Ectodermal cell (in vitro differentiated cells): ENCODE data around the gene UNKL. TPM values are rescaled to one million over a fixed set of nuclear protein-coding genes. Genes with fewer than 3 reads are reported as not detected.

Experiments used
- H3K27ac ChIP-seq: 2 replicates; pipeline ENCODE4 v1.7.0; 2013; ENCODE audit warnings: mild to moderate bottlenecking, low read depth, low read length; ENCODE audit not compliant: insufficient read depth, poor library complexity, severe bottlenecking
- H3K27me3 ChIP-seq: 2 replicates; pipeline ENCODE4 v1.7.0; 2013; ENCODE audit warnings: mild to moderate bottlenecking, low read length; ENCODE audit not compliant: insufficient read depth, control insufficient read depth, poor library complexity, severe bottlenecking
- H3K36me3 ChIP-seq: one replicate; pipeline ENCODE4 v1.7.0; 2013; ENCODE audit warnings: low read length; ENCODE audit not compliant: control insufficient read depth, insufficient read depth
- H3K4me1 ChIP-seq: one replicate; pipeline ENCODE4 v1.7.0; 2013; ENCODE audit warnings: low read length; ENCODE audit not compliant: control insufficient read depth, insufficient read depth
- H3K4me3 ChIP-seq: 2 replicates; pipeline ENCODE4 v1.7.0; 2013; ENCODE audit warnings: low read depth, low read length, control low read depth; ENCODE audit not compliant: insufficient read depth
- H3K9me3 ChIP-seq: 2 replicates; pipeline ENCODE4 v1.7.0; 2013; ENCODE audit warnings: mild to moderate bottlenecking, low read length, moderate library complexity; ENCODE audit not compliant: control insufficient read depth
- WGBS, 2 experiments: methylation state at CpG; one replicate each; pipeline ENCODE4 v1.1.7; 2013; ENCODE audit warnings: missing lambda C conversion rate in 2 of 2; 5-methylcytosine and 5-hydroxymethylcytosine counted together
- polyA plus RNA-seq, 4 experiments: library from polyadenylated mRNA; stranded (reverse); fragments of 50-300 nt; gene quantifications; one replicate each; pipeline ENCODE4 v1.2.3, GENCODE V29; 2013

UNKL gene, protein sequence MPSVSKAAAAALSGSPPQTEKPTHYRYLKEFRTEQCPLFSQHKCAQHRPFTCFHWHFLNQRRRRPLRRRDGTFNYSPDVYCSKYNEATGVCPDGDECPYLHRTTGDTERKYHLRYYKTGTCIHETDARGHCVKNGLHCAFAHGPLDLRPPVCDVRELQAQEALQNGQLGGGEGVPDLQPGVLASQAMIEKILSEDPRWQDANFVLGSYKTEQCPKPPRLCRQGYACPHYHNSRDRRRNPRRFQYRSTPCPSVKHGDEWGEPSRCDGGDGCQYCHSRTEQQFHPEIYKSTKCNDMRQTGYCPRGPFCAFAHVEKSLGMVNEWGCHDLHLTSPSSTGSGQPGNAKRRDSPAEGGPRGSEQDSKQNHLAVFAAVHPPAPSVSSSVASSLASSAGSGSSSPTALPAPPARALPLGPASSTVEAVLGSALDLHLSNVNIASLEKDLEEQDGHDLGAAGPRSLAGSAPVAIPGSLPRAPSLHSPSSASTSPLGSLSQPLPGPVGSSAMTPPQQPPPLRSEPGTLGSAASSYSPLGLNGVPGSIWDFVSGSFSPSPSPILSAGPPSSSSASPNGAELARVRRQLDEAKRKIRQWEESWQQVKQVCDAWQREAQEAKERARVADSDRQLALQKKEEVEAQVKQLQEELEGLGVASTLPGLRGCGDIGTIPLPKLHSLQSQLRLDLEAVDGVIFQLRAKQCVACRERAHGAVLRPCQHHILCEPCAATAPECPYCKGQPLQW
- polyA plus RNA-seq (2013, experiment 1 of 4): 22.6 TPM
- polyA plus RNA-seq (2013, experiment 2 of 4): 24.0 TPM
- 18.7 TPM for polyA plus RNA-seq (2013, experiment 3 of 4)
- polyA plus RNA-seq (2013, experiment 4 of 4): 17.2 TPM

DNA sequence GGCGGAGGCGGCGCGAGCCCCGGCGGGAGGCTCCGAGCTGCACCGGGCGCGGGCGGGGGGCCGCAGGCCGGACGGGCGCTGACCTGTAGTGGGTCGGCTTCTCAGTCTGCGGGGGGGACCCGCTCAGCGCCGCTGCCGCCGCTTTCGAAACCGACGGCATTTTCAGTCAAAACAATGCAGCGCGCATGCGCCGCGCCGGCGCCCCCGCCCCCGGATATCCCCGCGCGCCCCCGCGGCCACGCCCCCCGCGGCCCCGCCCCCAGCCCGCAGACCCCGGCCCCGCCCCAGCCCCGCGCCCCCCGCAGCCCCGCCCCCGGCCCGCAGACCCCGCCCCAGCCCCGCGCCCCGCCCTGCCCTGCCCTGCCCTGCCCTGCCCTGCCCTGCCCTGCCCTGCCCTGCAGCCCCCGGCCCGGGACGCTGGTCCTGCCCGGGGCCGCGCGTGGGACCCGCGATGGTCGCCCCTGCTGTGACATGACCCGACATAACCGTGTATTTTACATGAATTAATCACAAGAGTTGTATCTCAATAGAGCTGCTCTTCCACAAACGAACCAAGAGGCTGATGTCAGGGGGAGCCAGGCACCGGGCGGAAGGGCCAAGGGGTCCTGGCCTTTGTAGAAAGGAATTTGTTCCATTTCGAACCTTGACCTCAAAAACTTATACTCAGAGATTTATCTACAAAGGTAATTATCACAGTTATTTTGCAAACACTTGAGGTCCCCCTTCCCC, at the start of gene UNKL:
TSS of gene UNKL (minus strand) at position 173 of the 729 bp plus-strand sequence. CDS start at position 160, 13 bp downstream.
- WGBS, 2 experiments: 3 to 4% methylated on average over 72 of the region's 72 CpGs
- H3K4me3 ChIP-seq: peak within 1 kb of the TSS; percentile 73
- H3K27me3 ChIP-seq: no peaks in the 10 kb centered on the region
- no peaks in the 10 kb centered on the region for H3K4me1 ChIP-seq
- H3K36me3 ChIP-seq: no peaks in the 10 kb centered on the region
- no peaks in the 10 kb centered on the region for H3K9me3 ChIP-seq
- H3K27ac ChIP-seq: no peak within 1 kb of the TSS

DNA sequence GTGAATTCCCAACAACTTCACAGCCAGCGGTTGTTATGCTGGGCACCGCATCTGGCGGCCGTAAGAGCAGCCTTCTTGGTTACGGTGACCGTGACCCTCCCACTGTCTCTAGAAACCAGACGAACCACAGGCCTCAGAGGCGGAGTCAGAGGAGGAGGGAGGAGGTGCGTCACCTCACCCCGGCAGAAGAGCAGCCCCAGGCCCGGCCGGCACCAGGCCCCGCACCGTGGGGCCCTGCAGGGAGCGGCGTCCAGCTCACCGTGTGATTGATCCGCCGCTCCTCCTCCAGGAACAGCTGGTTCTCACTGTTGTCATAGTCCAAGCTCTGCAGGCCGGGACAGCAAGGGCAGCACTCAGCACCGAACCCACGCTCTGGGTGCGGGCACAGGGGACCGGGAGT, 46.6 kb upstream of the UNKL start:
- Histone ChIP-seq H3K4me1 (no peaks in the 10 kb centered on the region), H3K27me3 (no peaks in the 10 kb centered on the region), H3K27ac (no peak overlapping the region), H3K4me3 (no peak overlapping the region), H3K36me3 (no peaks in the 10 kb centered on the region), H3K9me3 (no peaks in the 10 kb centered on the region)
- 91 to 92% methylated on average over 24 of the region's 24 CpGs for WGBS, 2 experiments

DNA sequence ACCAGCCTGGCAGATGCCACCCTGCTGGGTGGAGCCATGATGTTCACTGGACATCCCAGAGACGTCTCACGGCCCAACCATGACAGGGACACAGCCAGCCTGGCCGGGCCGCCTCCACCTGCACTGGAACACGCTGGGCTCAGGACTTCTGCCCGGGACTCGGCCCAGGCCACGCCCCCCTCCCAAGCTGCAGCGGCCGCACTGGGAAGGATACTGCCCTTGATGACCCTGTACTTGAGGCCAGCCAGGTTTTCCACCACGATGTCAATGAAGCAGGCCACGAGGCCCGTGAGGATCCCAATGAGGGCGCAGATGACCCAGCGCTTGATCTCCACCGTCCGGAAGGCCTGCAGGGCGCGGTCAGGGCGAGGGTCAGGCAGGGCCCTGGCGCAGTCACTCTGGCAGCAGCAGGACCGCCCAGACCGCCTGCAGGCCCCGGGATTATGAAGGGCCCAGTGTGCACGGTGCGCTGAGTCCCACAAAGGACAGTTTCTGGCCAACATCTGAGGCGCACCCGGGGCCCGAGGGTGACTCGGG, 46.2 kb upstream of the UNKL start:
- Histone ChIP-seq H3K4me3 (no peak overlapping the region), H3K9me3 (no peaks in the 10 kb centered on the region), H3K27ac (no peak overlapping the region), H3K4me1 (no peaks in the 10 kb centered on the region), H3K27me3 (no peaks in the 10 kb centered on the region), H3K36me3 (peaks cover under 1% of the 10 kb centered on the region)
- WGBS, 2 experiments: 94% methylated on average over 30 of the region's 30 CpGs

DNA sequence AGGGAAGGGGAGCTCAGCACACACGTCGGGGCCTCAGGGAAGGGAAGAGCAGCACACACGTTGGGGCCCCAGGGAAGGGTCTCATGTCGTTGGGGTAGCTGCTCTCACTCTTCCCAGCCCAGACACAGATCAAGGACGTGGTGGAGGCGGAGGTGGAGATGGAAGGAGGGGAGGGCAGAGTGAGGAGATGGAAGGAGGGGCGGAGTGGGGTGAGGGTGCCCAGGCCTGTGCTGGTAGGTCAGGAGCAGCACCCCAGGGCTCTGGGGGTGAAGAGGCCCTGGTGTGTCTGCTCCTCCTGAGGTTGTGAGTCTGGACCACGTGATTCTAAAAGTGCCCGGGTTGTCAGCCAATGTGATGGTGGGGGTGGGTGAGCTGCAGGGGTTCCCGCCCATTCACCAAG, 45.5 kb upstream of the UNKL start:
- Histone ChIP-seq H3K9me3 (no peaks in the 10 kb centered on the region), H3K27me3 (no peaks in the 10 kb centered on the region), H3K36me3 (peaks cover 4% of the 10 kb centered on the region), H3K4me3 (no peak overlapping the region), H3K27ac (no peak overlapping the region), H3K4me1 (no peaks in the 10 kb centered on the region)
- WGBS, 2 experiments: 93 to 96% methylated on average over 10 of the region's 10 CpGs

DNA sequence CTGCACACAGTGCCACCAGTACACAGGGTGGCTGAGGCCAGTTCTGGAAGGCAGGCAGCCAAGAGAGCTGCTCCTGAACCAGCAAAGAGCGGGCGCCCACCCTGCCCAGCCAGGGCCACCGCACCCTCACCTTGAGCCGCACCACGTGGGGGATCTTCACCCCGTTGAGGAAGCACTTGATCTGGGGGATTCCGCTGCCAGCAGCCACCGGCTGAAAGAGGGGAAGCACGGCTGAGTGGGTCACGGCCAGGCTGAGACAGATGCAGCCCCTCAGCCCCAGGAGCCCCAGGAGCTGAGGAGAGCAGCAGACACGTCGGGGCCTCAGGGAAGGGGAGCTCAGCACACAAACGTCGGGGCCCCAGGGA, 44.5 kb upstream of the UNKL start:
- peaks cover 7% of the 10 kb centered on the region for H3K36me3 ChIP-seq
- H3K27me3 ChIP-seq: no peaks in the 10 kb centered on the region
- WGBS, 2 experiments: 91% methylated on average over 14 of the region's 14 CpGs

DNA sequence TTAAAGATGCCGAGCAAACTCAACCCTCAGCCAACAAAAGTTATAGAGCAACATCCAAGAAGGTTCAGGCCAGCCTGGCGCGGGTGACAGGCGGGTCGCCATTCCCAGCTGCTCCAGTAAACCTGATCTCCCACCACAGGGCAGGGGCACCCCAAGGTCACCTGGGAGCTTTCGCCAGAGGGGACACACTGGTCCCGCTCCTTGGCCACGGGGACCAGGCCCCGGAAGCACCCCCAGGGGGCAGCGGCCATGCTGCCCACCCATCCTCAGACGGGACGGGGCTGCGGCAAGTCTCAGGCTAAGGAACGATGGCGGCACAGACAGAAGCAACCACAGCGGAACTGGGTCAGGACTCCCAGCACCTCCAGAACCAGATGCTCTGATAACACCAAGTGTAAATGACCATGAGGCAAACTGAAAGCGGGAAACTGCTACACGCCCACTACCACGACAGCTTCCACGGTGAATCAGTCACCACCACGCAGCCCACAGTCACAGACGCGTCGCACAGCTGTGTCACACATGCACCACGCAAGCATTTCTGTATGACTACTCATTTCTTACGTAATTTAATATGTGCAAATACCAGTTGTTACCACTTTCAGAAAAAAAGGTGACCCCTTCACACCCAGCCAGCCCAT, 44.0 kb upstream of the UNKL start:
- H3K4me1 ChIP-seq: no peaks in the 10 kb centered on the region
- H3K36me3 ChIP-seq: peaks cover 7% of the 10 kb centered on the region
- no peak overlapping the region for H3K27ac ChIP-seq
- H3K9me3 ChIP-seq: no peaks in the 10 kb centered on the region
- WGBS, 2 experiments: 94 to 96% methylated on average over 26 of the region's 26 CpGs
- no peak overlapping the region for H3K4me3 ChIP-seq
- no peaks in the 10 kb centered on the region for H3K27me3 ChIP-seq

More for the DNA sequence above, 44.5 kb upstream of the UNKL start:
- H3K4me1 ChIP-seq: no peaks in the 10 kb centered on the region
- no peak overlapping the region for H3K4me3 ChIP-seq
- no peaks in the 10 kb centered on the region for H3K9me3 ChIP-seq
- no peak overlapping the region for H3K27ac ChIP-seq

DNA sequence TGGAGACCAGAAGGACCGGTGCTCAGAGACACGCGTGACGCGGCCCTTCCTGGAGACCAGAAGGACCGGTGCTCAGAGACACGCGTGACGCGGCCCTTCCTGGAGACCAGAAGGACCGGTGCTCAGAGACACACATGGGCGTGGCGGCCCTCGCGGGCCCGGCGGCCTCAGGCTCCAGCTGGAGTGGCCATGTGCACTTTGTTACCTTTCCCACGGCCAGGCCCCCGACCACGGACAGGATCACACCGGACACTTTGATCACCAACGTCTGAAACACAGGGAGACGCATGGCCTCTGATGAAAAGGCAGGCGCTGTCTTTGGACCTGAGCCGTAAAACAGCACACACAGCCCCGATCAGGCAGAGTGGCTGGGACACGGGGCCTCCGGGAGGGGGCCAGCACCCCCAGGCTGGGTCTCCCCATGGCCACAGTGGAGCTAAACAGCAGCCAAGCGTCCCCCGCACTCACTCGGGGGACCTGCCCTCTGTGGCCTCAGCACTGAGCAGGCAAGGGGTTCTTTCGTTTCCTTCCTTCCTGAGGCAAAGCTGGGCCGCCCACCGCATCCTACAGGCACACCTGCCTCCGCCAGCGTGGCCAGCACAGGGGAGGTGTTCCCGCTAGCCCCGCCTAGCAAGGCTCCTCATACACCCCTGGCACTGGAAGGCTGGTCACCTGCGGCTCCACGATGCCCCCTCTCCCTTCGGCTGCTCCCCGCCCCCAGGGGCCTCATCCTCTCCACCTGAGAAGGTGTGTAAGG, 43.2 kb upstream of the UNKL start:
- no peak overlapping the region for H3K4me3 ChIP-seq
- no peaks in the 10 kb centered on the region for H3K4me1 ChIP-seq
- no peak overlapping the region for H3K27ac ChIP-seq
- no peaks in the 10 kb centered on the region for H3K27me3 ChIP-seq
- 95 to 96% methylated on average over 42 of the region's 42 CpGs for WGBS, 2 experiments
- no peaks in the 10 kb centered on the region for H3K9me3 ChIP-seq
- H3K36me3 ChIP-seq: peaks cover 7% of the 10 kb centered on the region

DNA sequence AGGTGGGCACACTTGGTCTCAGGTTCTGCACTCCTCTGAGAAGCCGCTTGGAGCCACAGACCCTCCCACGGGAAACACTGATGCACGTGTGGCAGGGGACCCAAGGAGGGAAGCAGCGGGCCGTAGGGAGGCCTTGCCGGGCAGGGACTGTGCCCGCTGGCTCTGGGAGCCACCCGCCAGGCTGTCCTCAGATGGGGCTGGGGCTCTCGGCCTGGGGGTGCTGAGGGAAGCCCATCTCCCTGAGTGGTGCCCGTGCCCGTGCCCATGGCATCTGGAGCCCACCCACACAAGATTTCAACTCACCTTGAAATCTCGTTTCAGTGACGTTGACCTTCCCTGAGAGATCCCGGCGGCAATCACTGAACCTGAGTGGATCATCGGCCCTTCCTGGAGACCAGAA, 42.4 kb upstream of the UNKL start:
- Histone ChIP-seq H3K36me3 (peaks cover 7% of the 10 kb centered on the region), H3K9me3 (no peaks in the 10 kb centered on the region), H3K27me3 (no peaks in the 10 kb centered on the region), H3K4me1 (no peaks in the 10 kb centered on the region), H3K27ac (no peak overlapping the region), H3K4me3 (no peak overlapping the region)
- 96% methylated on average over 16 of the region's 16 CpGs for WGBS, 2 experiments
